CD14-positive monocyte (primary cell): ENCODE results near the gene SMNDC1. TPM values are rescaled to one million over a fixed set of nuclear protein-coding genes. Genes with fewer than 3 reads are reported as not detected.

ENCODE experiments used
- DNase-seq, 3 donors: peaks; one replicate each; pipeline ENCODE4 v3.0.0-alpha.2; 2011 to 2022
- H2AFZ ChIP-seq: 2 replicates; pipeline ENCODE4 v1.6.0; 2012; ENCODE audit warnings: mild to moderate bottlenecking, low read depth, low read length, inconsistent platforms; ENCODE audit not compliant: insufficient read depth, poor library complexity, severe bottlenecking
- H3K27ac ChIP-seq, 2 donors: 1 replicate in 1 of 2; 2 replicates in 1 of 2; pipeline ENCODE4 v1.5.1; 2012 to 2013; ENCODE audit warnings: low read length in 2 of 2, control low read depth in 1 of 2, inconsistent platforms in 1 of 2, low read depth in 1 of 2, mild to moderate bottlenecking in 1 of 2
- H3K27me3 ChIP-seq, 2 donors: one replicate each; pipeline versions ENCODE4 v1.6.0 to v1.6.1; 2011 to 2013; ENCODE audit warnings: low read length in 2 of 2; ENCODE audit not compliant: control insufficient read depth in 2 of 2, insufficient read depth in 2 of 2
- H3K36me3 ChIP-seq, 2 donors: replicated peaks in 1 of 2; 1 replicate in 1 of 2; 2 replicates in 1 of 2; pipeline versions ENCODE4 v1.5.1 to v1.6.1; 2012 to 2013; ENCODE audit warnings: low read length in 2 of 2, control low read depth in 1 of 2, inconsistent platforms in 1 of 2, mild to moderate bottlenecking in 1 of 2; ENCODE audit not compliant: insufficient read depth in 2 of 2, control insufficient read depth in 1 of 2
- H3K4me1 ChIP-seq, 2 donors: 1 replicate in 1 of 2; 2 replicates in 1 of 2; pipeline versions ENCODE4 v1.5.1 to v1.6.1; 2012 to 2013; ENCODE audit warnings: low read length in 2 of 2, control low read depth in 1 of 2, inconsistent platforms in 1 of 2, mild to moderate bottlenecking in 1 of 2, moderate library complexity in 1 of 2; ENCODE audit not compliant: insufficient read depth in 2 of 2, control insufficient read depth in 1 of 2
- H3K4me2 ChIP-seq: replicated peaks from 2 replicates; pipeline ENCODE3; 2012; ENCODE audit warnings: low read length, moderate library complexity, mild to moderate bottlenecking; ENCODE audit not compliant: poor library complexity, severe bottlenecking; ENCODE audit errors: extremely low read depth
- H3K4me3 ChIP-seq, 3 experiments: fragments of 200-600 bp in 1 of 3; sonication (generic) in 1 of 3; replicated peaks in 1 of 3; 1 replicate in 2 of 3; 2 replicates in 1 of 3; pipeline ENCODE4 v1.5.1; 2011 to 2013; ENCODE audit warnings: low read length in 3 of 3, mild to moderate bottlenecking in 3 of 3, control low read depth in 2 of 3, low read depth in 2 of 3, inconsistent platforms in 1 of 3, moderate library complexity in 1 of 3
- H3K79me2 ChIP-seq: 2 replicates; pipeline ENCODE4 v1.6.0; 2012; ENCODE audit warnings: mild to moderate bottlenecking, control low read depth, inconsistent platforms, low read length, moderate library complexity; ENCODE audit not compliant: insufficient read depth
- H3K9ac ChIP-seq: 2 replicates; pipeline ENCODE4 v1.6.0; 2017; ENCODE audit warnings: low read length, mild to moderate bottlenecking; ENCODE audit not compliant: insufficient read depth, poor library complexity, severe bottlenecking
- H3K9me3 ChIP-seq, 2 donors: replicated peaks in 1 of 2; 1 replicate in 1 of 2; 2 replicates in 1 of 2; pipeline versions ENCODE4 v1.5.1 to v1.6.1; 2012 to 2013; ENCODE audit warnings: low read length in 2 of 2, control low read depth in 1 of 2; ENCODE audit not compliant: control insufficient read depth in 1 of 2, insufficient read depth in 1 of 2
- H4K20me1 ChIP-seq: 2 replicates; pipeline ENCODE4 v1.6.0; 2012; ENCODE audit warnings: mild to moderate bottlenecking, low read length, control low read depth, moderate library complexity; ENCODE audit not compliant: insufficient read depth
- H3K27ac Mint-ChIP-seq, 7 donors: one replicate each; pipeline ENCODE4 v1.8.0; 2020; ENCODE audit warnings: mild to moderate bottlenecking in 7 of 7, mixed read lengths in 7 of 7, moderate library complexity in 6 of 7, inconsistent platforms in 2 of 7
- H3K27me3 Mint-ChIP-seq, 3 donors: one replicate each; pipeline ENCODE4 v1.8.0; 2021 to 2022; ENCODE audit warnings: low read depth in 3 of 3, mild to moderate bottlenecking in 3 of 3, mixed read lengths in 3 of 3, moderate library complexity in 3 of 3, inconsistent platforms in 1 of 3
- H3K36me3 Mint-ChIP-seq, 2 donors: one replicate each; pipeline ENCODE4 v1.8.0; 2020; ENCODE audit warnings: mixed read lengths in 2 of 2, inconsistent platforms in 1 of 2, mild to moderate bottlenecking in 1 of 2
- H3K4me1 Mint-ChIP-seq: one replicate; pipeline ENCODE4 v1.8.0; 2020; ENCODE audit warnings: mild to moderate bottlenecking, mixed read lengths
- H3K4me3 Mint-ChIP-seq, 2 donors: one replicate each; pipeline ENCODE4 v1.8.0; 2020; ENCODE audit warnings: mild to moderate bottlenecking in 2 of 2, mixed read lengths in 2 of 2, moderate library complexity in 1 of 2
- H3K9me3 Mint-ChIP-seq, 7 donors: one replicate each; pipeline ENCODE4 v1.8.0; 2020 to 2022; ENCODE audit warnings: mixed read lengths in 7 of 7, mild to moderate bottlenecking in 6 of 7, moderate library complexity in 6 of 7, inconsistent platforms in 2 of 7
- CTCF ChIP-seq: fragments of 200-600 bp; IDR thresholded peaks from one replicate; pipeline ENCODE4 v1.8.0; 2022; ENCODE audit warnings: antibody characterized with exemption, mild to moderate bottlenecking
- WGBS: methylation state at CpG from one replicate; pipeline ENCODE4 v1.1.5; 2013; ENCODE audit warnings: missing lambda C conversion rate; ENCODE audit not compliant: insufficient coverage; 5-methylcytosine and 5-hydroxymethylcytosine counted together
- intact Hi-C, 2 donors: fragments of 100-400 bp; cut with micrococcal nuclease; formaldehyde crosslinking; loops; one replicate each; pipeline versions ENCODE4 v1.15.0 to v1.15.1; 2023
- polyA plus RNA-seq, 3 donors: library from polyadenylated mRNA; depleted of rRNA in 1 of 3; unstranded in 2 of 3; stranded (reverse) in 1 of 3; fragments of 300-500 nt in 2 of 3; fragments of >200 nt in 1 of 3; fragmentation: Illumina TruSeq in 2 of 3; gene quantifications; 1 replicate in 2 of 3; 2 replicates in 1 of 3; pipeline ENCODE4 v1.2.3, GENCODE V29; 2012 to 2021

SMNDC1 gene
- polyA plus RNA-seq, 3 donors: 15.6 to 18.2 (median 16.4) TPM

- Histone ChIP-seq H2AFZ (no peak overlapping the region), H3K9me3 (no peaks in the 10 kb centered on the region), H3K4me2 (no peak overlapping the region), H3K79me2 (no peaks in the 10 kb centered on the region), H3K9ac (no peak overlapping the region), H3K27ac (no peak overlapping the region), H3K36me3 (no peaks in the 10 kb centered on the region), H3K4me1 (no peaks in the 10 kb centered on the region), H3K4me3 (no peak overlapping the region), H4K20me1 (no peaks in the 10 kb centered on the region), H3K27me3 (no peaks in the 10 kb centered on the region)
- H3K4me3 Mint-ChIP-seq: no peak overlapping the region
- intact Hi-C loops: no loop called here
- H3K27me3 Mint-ChIP-seq: no peaks in the 10 kb centered on the region
- TF ChIP-seq CTCF: no peak
- H3K36me3 Mint-ChIP-seq: peaks cover 6 to 24% of the 10 kb centered on the region in 2 donors
- no CpG with 5 or more reads among the region's 1 CpG for WGBS
- peaks cover 2% of the 10 kb centered on the region for H3K4me1 Mint-ChIP-seq
- no peaks in the 10 kb centered on the region for H3K9me3 Mint-ChIP-seq
- no peak for DNase-seq
- H3K27ac Mint-ChIP-seq: no peak overlapping the region
These were observed 43.8 kb downstream of the SMNDC1 start for GRCh38 chr10:110260746-110261477.

DNA sequence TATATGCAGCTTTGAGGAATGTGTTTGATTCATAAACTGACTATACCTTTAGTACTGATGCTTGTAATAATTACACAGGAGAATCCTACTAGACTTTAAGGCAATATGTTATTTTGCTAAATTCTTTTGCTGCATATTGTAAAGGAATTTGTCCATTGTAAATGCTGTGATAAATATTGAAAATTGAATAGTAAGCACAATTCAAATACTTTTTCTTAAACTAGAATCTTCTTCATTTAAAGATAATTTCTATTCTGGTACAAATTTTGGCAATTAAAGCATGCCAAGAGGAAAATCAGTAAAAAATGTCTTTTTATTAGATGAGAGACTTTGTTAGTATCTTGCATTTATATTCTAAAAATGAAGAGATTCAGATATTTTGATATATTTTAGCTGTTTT, 45.4 kb downstream of the SMNDC1 start:
- no peak for DNase-seq

More for the DNA sequence above, 45.4 kb downstream of the SMNDC1 start:
- no peaks in the 10 kb centered on the region for H3K9me3 Mint-ChIP-seq
- H3K4me3 ChIP-seq: no peak overlapping the region
- H3K27me3 ChIP-seq: no peaks in the 10 kb centered on the region
- no peaks in the 10 kb centered on the region for H3K9me3 ChIP-seq
- intact Hi-C loops: no loop called here
- H3K27ac Mint-ChIP-seq: no peak overlapping the region
- H3K36me3 Mint-ChIP-seq: peaks cover 7 to 22% of the 10 kb centered on the region in 2 donors
- H3K4me3 Mint-ChIP-seq: no peak overlapping the region
- no peaks in the 10 kb centered on the region for H3K36me3 ChIP-seq
- peaks cover 2% of the 10 kb centered on the region for H3K4me1 Mint-ChIP-seq
- no peaks in the 10 kb centered on the region for H3K79me2 ChIP-seq
- no peak for TF ChIP-seq CTCF
- H4K20me1 ChIP-seq: no peaks in the 10 kb centered on the region
- no peak overlapping the region for H3K27ac ChIP-seq
- no peaks in the 10 kb centered on the region for H3K4me1 ChIP-seq
- no peaks in the 10 kb centered on the region for H3K27me3 Mint-ChIP-seq
- H3K4me2 ChIP-seq: no peak overlapping the region
- H3K9ac ChIP-seq: no peak overlapping the region
- no peak overlapping the region for H2AFZ ChIP-seq
